A673 (cell line): ENCODE results near the gene IGFL3. TPM values are rescaled to one million over a fixed set of nuclear protein-coding genes. Genes with fewer than 3 reads are reported as not detected.
"Not testable (repeated sequence)": the region's sequence is repeated elsewhere in the genome, so short reads cannot be mapped to it uniquely, and the experiment has no call there.

Source experiments
- BruUV-seq: library from RNA; stranded (reverse); fragments of 400-500 nt; replicated peaks from 2 replicates; lab custom pipeline; 2021; lab: Mats Ljungman, UMichigan
- CTCF ChIA-PET: fragments of 300-600 bp; sonication (Branson Sonifier 250); formaldehyde crosslinking; loops from one replicate; lab custom pipeline; 2022; ENCODE audit warnings: antibody characterized with exemption; lab: Charles Lee
- POLR2A ChIA-PET: fragments of 300-600 bp; sonication (Branson Sonifier 250); formaldehyde crosslinking; loops from one replicate; lab custom pipeline; 2022; ENCODE audit warnings: antibody characterized with exemption; ENCODE audit not compliant: low non-redundant PET; lab: Charles Lee
- DNase-seq: peaks from one replicate; pipeline ENCODE4 v3.0.0-alpha.2; 2015; ENCODE audit warnings: low spot score
- H3K27ac ChIP-seq: fragments of 200-600 bp; sonication (generic); 2 replicates; pipeline ENCODE4 v1.5.1; 2016; ENCODE audit warnings: mixed run types, low read depth, mild to moderate bottlenecking, mixed read lengths, antibody characterized with exemption, low read length; ENCODE audit not compliant: poor library complexity, severe bottlenecking
- H3K27me3 ChIP-seq: fragments of 200-600 bp; sonication (generic); replicated peaks from 2 replicates; pipeline ENCODE4 v1.6.1; 2017; ENCODE audit warnings: mixed run types, low read depth, mild to moderate bottlenecking, mixed read lengths, antibody characterized with exemption, low read length; ENCODE audit not compliant: insufficient read depth, poor library complexity
- H3K36me3 ChIP-seq: fragments of 200-600 bp; sonication (generic); 2 replicates; pipeline ENCODE4 v1.6.1; 2016; ENCODE audit warnings: mixed run types, mild to moderate bottlenecking, mixed read lengths, antibody characterized with exemption, low read length; ENCODE audit not compliant: insufficient read depth, poor library complexity, severe bottlenecking
- H3K4me1 ChIP-seq: fragments of 200-600 bp; sonication (generic); 2 replicates; pipeline ENCODE4 v1.6.1; 2017; ENCODE audit warnings: mixed run types, mild to moderate bottlenecking, mixed read lengths, antibody characterized with exemption, low read length; ENCODE audit not compliant: insufficient read depth, poor library complexity, severe bottlenecking
- H3K4me3 ChIP-seq: fragments of 200-600 bp; sonication (generic); 2 replicates; pipeline ENCODE4 v1.5.1; 2016; ENCODE audit warnings: low read depth, mixed run types, mild to moderate bottlenecking, mixed read lengths, low read length; ENCODE audit not compliant: poor library complexity, severe bottlenecking
- H3K9me3 ChIP-seq: fragments of 200-600 bp; sonication (generic); 2 replicates; pipeline ENCODE4 v1.6.1; 2016; ENCODE audit warnings: mixed run types, low read depth, mild to moderate bottlenecking, mixed read lengths, antibody characterized with exemption, low read length; ENCODE audit not compliant: poor library complexity, severe bottlenecking
- EZH2 ChIP-seq: fragments of 200-600 bp; sonication (generic); IDR thresholded peaks from 2 replicates; pipeline ENCODE4 v1.6.1; 2017; ENCODE audit warnings: borderline replicate concordance, low read depth, mild to moderate bottlenecking, mixed read lengths, antibody characterized with exemption, low read length; ENCODE audit not compliant: poor library complexity, severe bottlenecking
- intact Hi-C: fragments of 100-400 bp; cut with micrococcal nuclease; formaldehyde crosslinking; loops from one replicate; pipeline ENCODE4 v1.10.0; 2022; ENCODE audit not compliant: unreplicated experiment
- total RNA-seq: library from RNA; stranded (reverse); gene quantifications from 2 replicates; pipeline ENCODE4 v1.2.3, GENCODE V29; 2021
- TF ChIP-seq, protein P1 (sequence below): fragments of 300-800, 200-600 bp; sonication (generic); conservative IDR thresholded peaks from 2 replicates; pipeline ENCODE4 v1.5.1; 2017; ENCODE audit warnings: low read depth, mild to moderate bottlenecking, antibody characterized with exemption, low read length, moderate library complexity, mixed read lengths

Gene IGFL3
- total RNA-seq, 1 experiment from 2014 or later = not detected

DNA sequence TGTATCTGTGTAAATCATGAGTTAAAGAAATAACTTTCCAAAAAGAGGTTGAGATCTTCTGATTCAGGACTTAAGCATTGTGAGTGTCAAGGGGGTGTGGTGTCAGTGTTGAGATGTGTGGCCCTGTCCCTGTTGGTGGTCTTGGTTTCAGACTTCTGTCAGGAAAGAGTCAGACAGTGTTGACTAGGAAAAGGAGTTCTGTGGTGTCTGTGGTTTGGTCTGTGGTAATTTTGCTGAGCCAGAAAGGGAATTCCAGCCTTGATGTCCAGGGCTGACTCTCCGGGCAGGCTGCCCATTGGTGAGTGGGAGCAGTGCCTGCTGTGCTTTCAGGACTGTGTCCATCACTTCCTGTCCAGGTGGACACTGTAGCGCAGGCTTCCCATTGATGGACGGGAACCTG, 43.9 kb downstream of the IGFL3 start:
- TF ChIP-seq, protein P1, sequence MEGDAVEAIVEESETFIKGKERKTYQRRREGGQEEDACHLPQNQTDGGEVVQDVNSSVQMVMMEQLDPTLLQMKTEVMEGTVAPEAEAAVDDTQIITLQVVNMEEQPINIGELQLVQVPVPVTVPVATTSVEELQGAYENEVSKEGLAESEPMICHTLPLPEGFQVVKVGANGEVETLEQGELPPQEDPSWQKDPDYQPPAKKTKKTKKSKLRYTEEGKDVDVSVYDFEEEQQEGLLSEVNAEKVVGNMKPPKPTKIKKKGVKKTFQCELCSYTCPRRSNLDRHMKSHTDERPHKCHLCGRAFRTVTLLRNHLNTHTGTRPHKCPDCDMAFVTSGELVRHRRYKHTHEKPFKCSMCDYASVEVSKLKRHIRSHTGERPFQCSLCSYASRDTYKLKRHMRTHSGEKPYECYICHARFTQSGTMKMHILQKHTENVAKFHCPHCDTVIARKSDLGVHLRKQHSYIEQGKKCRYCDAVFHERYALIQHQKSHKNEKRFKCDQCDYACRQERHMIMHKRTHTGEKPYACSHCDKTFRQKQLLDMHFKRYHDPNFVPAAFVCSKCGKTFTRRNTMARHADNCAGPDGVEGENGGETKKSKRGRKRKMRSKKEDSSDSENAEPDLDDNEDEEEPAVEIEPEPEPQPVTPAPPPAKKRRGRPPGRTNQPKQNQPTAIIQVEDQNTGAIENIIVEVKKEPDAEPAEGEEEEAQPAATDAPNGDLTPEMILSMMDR = no peak
- no TSS peak for BruUV-seq
- Histone ChIP-seq H3K36me3 (no peaks in the 10 kb centered on the region), H3K27ac (no peak overlapping the region), H3K4me1 (peaks cover 22% of the 10 kb centered on the region), H3K4me3 (peak overlapping the region; percentile 8), H3K27me3 (peaks cover 17% of the 10 kb centered on the region), H3K9me3 (no peaks in the 10 kb centered on the region)
- CTCF ChIA-PET = no interaction called here
- POLR2A ChIA-PET = no interaction called here
- intact Hi-C loops = no loop called here
- no peak for DNase-seq

DNA sequence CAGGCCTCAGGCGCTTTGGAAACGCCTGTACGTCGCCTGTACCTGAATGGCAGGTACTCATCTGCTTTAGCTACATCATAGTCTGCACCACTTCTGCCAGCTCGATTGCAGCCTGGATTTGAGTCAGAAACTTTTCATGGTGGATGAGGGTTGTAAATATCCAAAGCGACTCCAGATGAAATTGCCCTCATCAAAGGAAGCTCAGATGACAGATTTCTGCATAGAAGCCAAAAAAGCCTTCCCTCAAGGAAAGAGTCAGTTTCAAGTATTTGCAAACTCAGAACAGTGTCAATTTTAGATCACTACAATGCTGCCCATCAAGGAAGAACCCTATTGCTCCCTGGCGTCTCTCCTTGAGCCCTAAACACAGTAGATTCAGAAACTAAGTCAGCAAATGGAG, 44.9 kb downstream of the IGFL3 start:
- Histone ChIP-seq H3K27ac (peak overlapping the region; percentile 52), H3K4me3 (peak overlapping the region; percentile 30), H3K9me3 (no peaks in the 10 kb centered on the region), H3K36me3 (no peaks in the 10 kb centered on the region), H3K27me3 (peaks cover 27% of the 10 kb centered on the region), H3K4me1 (peaks cover 22% of the 10 kb centered on the region)
- no peak for TF ChIP-seq EZH2
- TF ChIP-seq, protein P1 = no peak
- CTCF ChIA-PET = no interaction called here
- intact Hi-C loops = loop anchor here (10.0 kb wide), 2 partner anchors 315 to 435 kb away; no protein-coding TSS in a partner anchor
- POLR2A ChIA-PET = no interaction called here
- BruUV-seq = no TSS peak
- DNase-seq = no peak

DNA sequence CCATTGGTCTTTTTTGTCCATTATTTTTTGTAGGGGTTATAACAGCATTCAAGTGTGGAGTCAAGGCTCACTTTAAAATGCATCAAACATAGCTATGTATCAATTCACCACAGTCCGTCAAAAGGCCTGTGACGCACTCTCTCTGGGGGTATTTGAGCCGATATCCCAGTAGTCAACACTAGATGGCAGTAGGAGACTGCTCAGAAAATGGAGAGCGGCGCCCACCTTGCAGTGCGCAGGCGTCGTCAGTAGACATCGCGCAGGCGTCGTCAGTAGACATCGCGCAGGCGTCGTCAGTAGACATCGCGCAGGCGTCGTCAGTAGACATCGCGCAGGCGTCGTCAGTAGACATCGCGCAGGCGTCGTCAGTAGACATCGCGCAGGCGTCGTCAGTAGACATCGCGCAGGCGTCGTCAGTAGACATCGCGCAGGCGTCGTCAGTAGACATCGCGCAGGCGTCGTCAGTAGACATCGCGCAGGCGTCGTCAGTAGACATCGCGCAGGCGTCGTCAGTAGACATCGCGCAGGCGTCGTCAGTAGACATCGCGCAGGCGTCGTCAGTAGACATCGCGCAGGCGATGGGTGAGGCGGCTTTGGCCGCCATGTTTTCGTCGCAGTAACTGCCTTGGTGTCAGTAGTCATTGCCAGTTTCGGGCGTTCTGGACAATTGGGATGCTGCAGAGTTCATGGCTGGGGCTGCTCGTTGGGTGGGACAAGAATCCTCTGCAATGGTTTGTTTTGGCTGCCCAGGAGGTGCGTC, 45.7 kb downstream of the IGFL3 start:
- H3K27me3 ChIP-seq = peaks cover 29% of the 10 kb centered on the region
- intact Hi-C loops = loop anchor here (1.0 to 10.0 kb wide), 3 partner anchors 187 to 436 kb away; no protein-coding TSS in a partner anchor

More for the DNA sequence above, 45.7 kb downstream of the IGFL3 start:
- TF ChIP-seq, protein P1 = peak; percentile 68
- POLR2A ChIA-PET, H3K9me3 ChIP-seq, BruUV-seq, H3K36me3 ChIP-seq: not testable (repeated sequence)
- CTCF ChIA-PET = interaction anchor here (0.6 to 3.3 kb wide), 14 partner anchors 26 to 582 kb away, joined by 3 to 43 read pairs (median 4); partner anchors contain the start of genes DACT3 and MYPOP
- peak overlapping the region; percentile 52 for H3K27ac ChIP-seq
- peak overlapping the region; percentile 30 for H3K4me3 ChIP-seq
- H3K4me1 ChIP-seq = peaks cover 22% of the 10 kb centered on the region
- peak; percentile 92 for DNase-seq
